Peyer's patch (tissue), 4 donors: ENCODE measurements around the gene TNFRSF21.
A peak's percentile ranks its signal among the peaks of the same experiment; 100 is the strongest.

Experiments used
- POLR2A ChIP-seq, 2 donors: fragments of 450-650 bp; IDR thresholded peaks; one replicate each; pipeline ENCODE4 v1.5.1; 2017; ENCODE audit warnings: antibody characterized with exemption in 2 of 2, mild to moderate bottlenecking in 2 of 2, moderate library complexity in 2 of 2
- TF ChIP-seq, protein P1 (sequence below), 6 experiments: fragments of 450-650 bp in 4 of 6; fragments of 200-600 bp in 2 of 6; sonication (generic) in 1 of 6; IDR thresholded peaks; one replicate each; pipeline ENCODE4 v1.5.1; 2017 to 2019; ENCODE audit warnings: antibody characterized with exemption in 6 of 6, mild to moderate bottlenecking in 3 of 6, moderate library complexity in 1 of 6

DNA sequence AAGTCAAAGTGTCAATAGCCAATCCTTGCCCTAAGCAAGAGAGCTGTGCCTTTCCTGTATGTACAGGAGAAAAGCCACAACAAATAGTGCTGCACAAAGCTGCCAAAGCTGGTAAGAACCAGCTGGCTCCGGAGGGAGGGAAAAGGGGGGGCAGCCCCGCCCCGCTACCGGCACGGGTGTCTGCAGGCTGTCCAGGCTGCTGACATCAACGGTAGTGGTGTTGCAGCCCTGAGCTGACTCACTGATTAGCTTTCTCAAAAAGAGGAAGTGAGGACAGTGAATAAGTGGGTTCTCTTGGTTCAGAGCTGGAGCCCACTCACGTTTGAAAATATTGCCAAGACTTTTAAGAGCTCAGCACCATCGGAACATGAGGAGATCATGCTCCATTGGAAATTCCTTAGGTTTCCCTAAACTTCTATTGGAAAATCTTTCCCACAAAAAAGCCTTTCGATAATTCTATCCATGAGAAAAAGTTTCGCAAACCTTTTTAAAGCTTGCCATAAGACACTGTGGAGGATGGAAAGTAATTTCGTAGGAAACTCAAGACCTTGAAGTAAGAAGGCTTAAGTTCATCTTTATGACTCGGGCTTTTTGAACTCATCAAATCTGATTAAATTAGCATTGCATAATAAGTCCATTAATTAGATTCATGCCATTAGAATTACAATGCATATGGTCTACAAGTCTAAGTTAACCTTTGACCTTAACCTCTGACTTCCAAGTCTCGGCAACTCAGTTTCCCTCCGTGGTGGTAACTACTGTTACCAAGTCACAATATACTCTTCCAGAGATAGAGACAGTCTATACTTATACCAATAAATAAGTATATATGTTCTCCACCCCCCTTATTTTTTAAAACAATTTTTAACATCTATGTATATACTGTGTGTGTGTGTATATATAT, 67.0 kb downstream of the TNFRSF21 start:
- TF ChIP-seq, protein P1, sequence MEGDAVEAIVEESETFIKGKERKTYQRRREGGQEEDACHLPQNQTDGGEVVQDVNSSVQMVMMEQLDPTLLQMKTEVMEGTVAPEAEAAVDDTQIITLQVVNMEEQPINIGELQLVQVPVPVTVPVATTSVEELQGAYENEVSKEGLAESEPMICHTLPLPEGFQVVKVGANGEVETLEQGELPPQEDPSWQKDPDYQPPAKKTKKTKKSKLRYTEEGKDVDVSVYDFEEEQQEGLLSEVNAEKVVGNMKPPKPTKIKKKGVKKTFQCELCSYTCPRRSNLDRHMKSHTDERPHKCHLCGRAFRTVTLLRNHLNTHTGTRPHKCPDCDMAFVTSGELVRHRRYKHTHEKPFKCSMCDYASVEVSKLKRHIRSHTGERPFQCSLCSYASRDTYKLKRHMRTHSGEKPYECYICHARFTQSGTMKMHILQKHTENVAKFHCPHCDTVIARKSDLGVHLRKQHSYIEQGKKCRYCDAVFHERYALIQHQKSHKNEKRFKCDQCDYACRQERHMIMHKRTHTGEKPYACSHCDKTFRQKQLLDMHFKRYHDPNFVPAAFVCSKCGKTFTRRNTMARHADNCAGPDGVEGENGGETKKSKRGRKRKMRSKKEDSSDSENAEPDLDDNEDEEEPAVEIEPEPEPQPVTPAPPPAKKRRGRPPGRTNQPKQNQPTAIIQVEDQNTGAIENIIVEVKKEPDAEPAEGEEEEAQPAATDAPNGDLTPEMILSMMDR (IDR thresholded peaks at IDR 0.05) = no peak
- peak in 1 of 2 donors; percentile 17 for TF ChIP-seq POLR2A (IDR thresholded peaks at IDR 0.05)
